Measurements from ENCODE around the gene SNN. TPM values are rescaled to one million over a fixed set of nuclear protein-coding genes. Genes with fewer than 3 reads are reported as not detected.

SNN gene
- total RNA-seq, 3 donors from 2014 or later, result 2.3 to 22.1 (median 4.2) TPM

- TF ChIP-seq, protein P1, sequence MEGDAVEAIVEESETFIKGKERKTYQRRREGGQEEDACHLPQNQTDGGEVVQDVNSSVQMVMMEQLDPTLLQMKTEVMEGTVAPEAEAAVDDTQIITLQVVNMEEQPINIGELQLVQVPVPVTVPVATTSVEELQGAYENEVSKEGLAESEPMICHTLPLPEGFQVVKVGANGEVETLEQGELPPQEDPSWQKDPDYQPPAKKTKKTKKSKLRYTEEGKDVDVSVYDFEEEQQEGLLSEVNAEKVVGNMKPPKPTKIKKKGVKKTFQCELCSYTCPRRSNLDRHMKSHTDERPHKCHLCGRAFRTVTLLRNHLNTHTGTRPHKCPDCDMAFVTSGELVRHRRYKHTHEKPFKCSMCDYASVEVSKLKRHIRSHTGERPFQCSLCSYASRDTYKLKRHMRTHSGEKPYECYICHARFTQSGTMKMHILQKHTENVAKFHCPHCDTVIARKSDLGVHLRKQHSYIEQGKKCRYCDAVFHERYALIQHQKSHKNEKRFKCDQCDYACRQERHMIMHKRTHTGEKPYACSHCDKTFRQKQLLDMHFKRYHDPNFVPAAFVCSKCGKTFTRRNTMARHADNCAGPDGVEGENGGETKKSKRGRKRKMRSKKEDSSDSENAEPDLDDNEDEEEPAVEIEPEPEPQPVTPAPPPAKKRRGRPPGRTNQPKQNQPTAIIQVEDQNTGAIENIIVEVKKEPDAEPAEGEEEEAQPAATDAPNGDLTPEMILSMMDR (IDR thresholded peaks at IDR 0.05), result no peak
- ATAC-seq (no peak), DNase-seq (no peak)
- Histone ChIP-seq H3K36me3 (ENCODE audit: low read depth) (no peaks in the 10 kb centered on the region), H3K9me3 (no peaks in the 10 kb centered on the region), H3K4me1 (ENCODE audit: low read depth) (peaks cover 3% of the 10 kb centered on the region), H3K4me3 (no peak overlapping the region)
- intact Hi-C loops (cut with DNase I, micrococcal nuclease), result no loop called here
Measured at GRCh38 chr16:11665071-11665491, 3.2 kb upstream of the SNN start.

GRCh38 chr16:11666103-11667055 is 1.9 kb upstream of the SNN start:
- ATAC-seq, result no peak
- TF ChIP-seq, protein P1 (IDR thresholded peaks at IDR 0.05), result no peak
- Histone ChIP-seq H3K36me3 (ENCODE audit: low read depth) (no peaks in the 10 kb centered on the region), H3K4me3 (no peak overlapping the region), H3K4me1 (ENCODE audit: low read depth) (peaks cover 6% of the 10 kb centered on the region), H3K9me3 (no peaks in the 10 kb centered on the region)
- no peak for DNase-seq
- intact Hi-C loops (cut with DNase I, micrococcal nuclease), result no loop called here

DNA sequence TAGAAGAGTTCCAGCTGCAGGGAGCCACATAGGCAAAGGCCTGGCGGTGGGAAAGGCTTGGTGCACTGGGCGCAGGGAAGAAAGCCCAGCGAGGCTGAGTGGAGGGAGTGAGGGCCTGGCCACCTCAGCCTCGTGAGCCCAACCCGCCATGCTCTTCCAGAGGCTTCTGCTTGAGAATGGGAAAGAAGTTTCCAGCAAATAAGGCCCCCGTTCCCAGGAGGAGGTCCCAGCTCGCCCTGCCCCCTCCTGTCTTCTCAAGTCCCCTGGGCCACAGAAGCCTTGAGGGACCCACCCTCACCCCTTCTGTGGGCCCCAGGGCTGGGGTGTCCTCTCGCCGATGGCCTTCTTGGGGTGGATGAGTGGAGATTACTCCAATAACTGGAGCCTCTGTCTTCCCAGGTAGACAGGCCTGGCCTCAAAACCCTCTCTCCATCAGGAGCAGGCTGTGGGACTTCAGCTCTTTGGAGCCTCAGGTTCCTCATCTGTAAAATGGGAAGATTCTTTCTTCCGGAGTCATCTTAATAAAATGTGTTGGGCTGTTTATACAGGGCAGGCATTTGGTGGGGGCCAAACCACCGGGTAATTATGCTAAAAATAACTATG is 933 bp upstream of the SNN start:
- DNase-seq, result no peak
- Histone ChIP-seq H3K9me3 (no peaks in the 10 kb centered on the region), H3K4me3 (no peak overlapping the region), H3K36me3 (ENCODE audit: low read depth) (no peaks in the 10 kb centered on the region), H3K4me1 (ENCODE audit: low read depth) (peaks cover 8% of the 10 kb centered on the region)
- no peak for ATAC-seq
- intact Hi-C loops (cut with DNase I, micrococcal nuclease), result no loop called here
- TF ChIP-seq, protein P1 (IDR thresholded peaks at IDR 0.05), result no peak

GRCh38 chr16:11668623-11669379 is 546 bp downstream of the SNN start:
- Histone ChIP-seq H3K4me3 (peak overlapping the region; percentile 48), H3K36me3 (ENCODE audit: low read depth) (no peaks in the 10 kb centered on the region), H3K9me3 (no peaks in the 10 kb centered on the region), H3K4me1 (ENCODE audit: low read depth) (peaks cover 12% of the 10 kb centered on the region)
- TF ChIP-seq, protein P1 (IDR thresholded peaks at IDR 0.05), result no peak
- ATAC-seq (peak; percentile 5), DNase-seq (peak in 2 of 3 donors; percentile 52 to 72)
- intact Hi-C loops (cut with DNase I, micrococcal nuclease), result no loop called here

DNA sequence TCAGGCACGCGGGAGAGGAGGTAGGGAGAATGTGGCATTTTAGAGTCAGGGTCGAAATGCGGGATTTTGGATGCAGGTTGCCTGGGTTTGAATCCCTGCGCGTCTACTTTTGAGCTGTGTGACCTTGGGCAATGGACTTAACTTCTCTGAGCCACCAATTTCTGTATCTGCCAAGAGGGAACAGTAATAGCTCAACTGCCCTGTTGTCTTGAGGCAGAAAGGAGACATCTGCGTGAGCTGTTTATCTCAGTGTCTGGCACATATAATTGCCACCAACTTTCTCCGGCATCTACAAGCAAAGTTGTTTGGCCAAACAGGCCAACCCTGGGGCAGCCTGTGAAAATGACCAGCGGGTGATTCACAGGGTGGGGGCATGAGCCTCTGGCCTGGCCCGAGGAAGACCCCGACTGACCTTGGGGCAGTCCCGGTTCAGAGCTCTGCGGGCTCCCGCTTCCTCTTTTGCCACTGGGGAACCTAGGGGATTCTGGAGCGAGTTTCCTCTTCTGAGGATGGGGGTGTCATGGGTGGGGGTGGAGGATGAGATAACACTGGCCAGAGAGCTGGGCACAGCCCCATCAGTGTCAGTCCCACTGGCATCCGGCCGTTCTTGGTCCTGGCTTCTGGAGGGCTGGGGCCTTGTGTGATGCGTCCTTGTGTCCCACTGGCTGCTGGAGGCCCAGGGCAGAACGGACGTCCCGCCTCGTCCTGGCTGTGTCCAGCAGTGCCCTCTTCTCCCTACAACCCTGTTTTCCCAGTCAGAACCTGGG is 1.3 kb downstream of the SNN start:
- peaks cover 12% of the 10 kb centered on the region for H3K4me1 ChIP-seq (ENCODE audit: low read depth)
- DNase-seq, result peak; percentile 38 to 82 (median 46)
- no peaks in the 10 kb centered on the region for H3K9me3 ChIP-seq
- peak; percentile 6 for ATAC-seq
- H3K36me3 ChIP-seq (ENCODE audit: low read depth), result no peaks in the 10 kb centered on the region
- intact Hi-C loops (cut with DNase I, micrococcal nuclease), result no loop called here
- TF ChIP-seq, protein P1 (IDR thresholded peaks at IDR 0.05), result no peak
- no peak overlapping the region for H3K4me3 ChIP-seq

Measured in mucosa of descending colon (tissue), 3 donors.